Activated T-helper 1 cell treated with Interleukin-2 at 50 U/mL for 16 hours (primary cell): ENCODE measurements around the gene SELE.

Source experiments
- DNase-seq: peaks from one replicate; pipeline ENCODE4 v3.0.0-alpha.2; 2020; ENCODE audit warnings: low read depth

The SELE gene, protein sequence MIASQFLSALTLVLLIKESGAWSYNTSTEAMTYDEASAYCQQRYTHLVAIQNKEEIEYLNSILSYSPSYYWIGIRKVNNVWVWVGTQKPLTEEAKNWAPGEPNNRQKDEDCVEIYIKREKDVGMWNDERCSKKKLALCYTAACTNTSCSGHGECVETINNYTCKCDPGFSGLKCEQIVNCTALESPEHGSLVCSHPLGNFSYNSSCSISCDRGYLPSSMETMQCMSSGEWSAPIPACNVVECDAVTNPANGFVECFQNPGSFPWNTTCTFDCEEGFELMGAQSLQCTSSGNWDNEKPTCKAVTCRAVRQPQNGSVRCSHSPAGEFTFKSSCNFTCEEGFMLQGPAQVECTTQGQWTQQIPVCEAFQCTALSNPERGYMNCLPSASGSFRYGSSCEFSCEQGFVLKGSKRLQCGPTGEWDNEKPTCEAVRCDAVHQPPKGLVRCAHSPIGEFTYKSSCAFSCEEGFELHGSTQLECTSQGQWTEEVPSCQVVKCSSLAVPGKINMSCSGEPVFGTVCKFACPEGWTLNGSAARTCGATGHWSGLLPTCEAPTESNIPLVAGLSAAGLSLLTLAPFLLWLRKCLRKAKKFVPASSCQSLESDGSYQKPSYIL

DNA sequence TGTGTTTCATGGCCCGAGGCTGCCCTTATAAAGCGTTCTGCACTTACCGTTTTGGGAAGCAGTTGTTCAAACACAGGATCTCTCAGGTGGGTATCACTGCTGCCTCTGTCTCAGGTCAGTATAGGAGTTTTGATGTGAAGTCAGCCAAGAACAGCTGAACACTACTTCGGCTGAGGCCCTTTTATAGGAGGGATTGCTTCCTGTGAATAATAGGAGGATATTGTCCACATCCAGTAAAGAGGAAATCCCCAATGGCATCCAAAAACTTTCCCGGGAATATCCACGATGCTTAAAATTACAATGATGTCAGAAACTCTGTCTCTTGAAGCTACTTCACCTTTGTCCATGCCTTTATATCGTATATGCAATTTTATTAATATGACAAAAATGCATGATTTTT is at the start of gene SELE:
SELE (minus strand) TSS at position 156 of the 400 bp plus-strand sequence. CDS start 467 bp downstream, outside the sequence.
- DNase-seq, result no peak

DNA sequence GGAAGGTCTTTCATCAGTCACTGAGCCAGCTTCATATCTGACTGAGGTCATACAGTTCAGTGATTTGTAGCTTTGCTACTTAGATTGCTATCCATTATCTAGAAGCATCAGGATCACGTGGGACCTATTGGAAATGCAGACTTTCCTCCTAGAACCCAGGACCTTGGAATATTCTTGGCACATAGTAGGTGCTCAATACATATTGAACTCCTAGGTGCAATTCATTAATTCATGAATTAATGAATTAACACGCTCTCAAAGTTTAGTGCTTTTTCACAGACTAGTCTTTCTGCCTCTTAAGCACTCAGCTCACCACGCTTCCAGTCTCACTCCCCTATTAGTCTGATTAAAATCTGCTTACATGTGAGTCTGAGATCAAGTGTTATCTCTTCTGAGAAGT is 48.7 kb upstream of the SELE start:
- DNase-seq, result no peak

DNA sequence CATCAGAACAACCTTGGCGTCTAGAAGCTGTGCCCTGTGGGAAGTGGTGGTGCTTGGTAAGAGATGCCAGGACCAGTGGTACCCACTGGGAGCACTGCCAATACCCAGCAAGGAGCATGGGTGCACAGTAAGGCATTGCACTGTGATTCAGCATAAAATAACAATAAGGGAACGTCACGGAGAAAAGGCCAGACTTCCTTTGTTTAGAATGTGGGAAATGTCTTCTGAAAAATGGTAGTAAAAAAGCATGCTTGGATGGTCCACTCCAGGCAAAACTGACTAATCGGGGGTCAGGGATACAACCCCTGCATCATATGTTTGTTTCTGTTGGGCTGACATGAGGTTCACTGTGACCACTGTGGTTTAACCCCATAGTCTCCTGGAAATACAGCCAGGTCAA is 46.1 kb upstream of the SELE start:
- DNase-seq, result no peak

DNA sequence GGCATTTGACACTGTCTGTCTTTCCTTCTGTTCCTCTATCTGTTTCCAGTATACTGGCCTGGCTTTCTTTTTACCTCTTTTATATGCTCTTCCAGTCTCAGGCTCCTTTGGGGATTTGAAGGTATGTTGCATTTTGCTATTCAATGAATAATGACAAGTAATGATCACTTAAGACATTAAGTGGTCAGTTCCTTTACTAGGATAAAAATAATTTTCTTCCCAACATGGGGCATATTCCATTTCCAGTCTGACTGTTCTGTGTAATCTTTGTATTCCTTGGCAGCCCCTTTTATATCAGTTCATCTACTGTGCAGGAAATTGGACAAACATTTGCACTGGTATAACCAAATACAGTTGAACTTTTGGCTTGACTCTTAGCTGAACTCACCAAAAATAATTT is 45.3 kb upstream of the SELE start:
- no peak for DNase-seq

DNA sequence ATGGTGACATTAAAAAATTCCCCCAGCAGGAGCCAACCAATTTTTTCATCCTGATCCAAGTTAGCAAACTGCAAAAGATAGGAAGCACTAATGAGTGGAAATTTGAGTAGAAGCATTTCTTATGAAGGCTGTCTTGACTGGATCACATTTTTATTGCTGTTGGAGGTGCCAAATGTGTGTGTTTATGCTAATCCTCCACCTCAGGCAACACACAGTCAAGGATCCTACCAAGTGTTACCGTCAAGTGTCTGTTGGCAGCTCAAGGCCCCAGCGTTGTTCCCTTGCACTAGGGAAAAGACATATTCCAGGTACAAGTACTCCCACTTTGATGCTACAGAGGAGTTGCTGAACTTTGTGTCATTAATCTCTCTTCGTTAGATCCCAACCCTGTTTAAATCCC is 42.6 kb upstream of the SELE start:
- DNase-seq, result no peak

DNA sequence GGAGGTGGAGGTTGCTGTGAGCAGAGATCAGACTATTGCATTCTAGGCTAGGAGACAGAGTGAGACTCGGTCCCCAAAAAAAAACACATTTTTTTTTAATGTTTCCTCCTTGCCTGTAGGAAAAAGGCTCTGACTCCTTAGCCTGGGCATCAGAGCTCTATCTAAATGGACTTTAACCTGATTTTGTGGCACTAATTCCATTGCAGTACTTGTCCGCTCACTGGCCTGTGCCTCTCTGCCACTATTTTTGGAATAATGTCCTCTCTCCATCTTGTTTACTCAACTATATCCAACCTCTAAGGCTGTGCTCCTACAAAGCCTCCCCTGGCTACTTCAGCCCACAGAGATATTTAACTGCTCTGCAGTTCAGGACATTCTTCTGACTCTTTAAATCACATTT is 34.3 kb upstream of the SELE start:
- DNase-seq, result no peak

DNA sequence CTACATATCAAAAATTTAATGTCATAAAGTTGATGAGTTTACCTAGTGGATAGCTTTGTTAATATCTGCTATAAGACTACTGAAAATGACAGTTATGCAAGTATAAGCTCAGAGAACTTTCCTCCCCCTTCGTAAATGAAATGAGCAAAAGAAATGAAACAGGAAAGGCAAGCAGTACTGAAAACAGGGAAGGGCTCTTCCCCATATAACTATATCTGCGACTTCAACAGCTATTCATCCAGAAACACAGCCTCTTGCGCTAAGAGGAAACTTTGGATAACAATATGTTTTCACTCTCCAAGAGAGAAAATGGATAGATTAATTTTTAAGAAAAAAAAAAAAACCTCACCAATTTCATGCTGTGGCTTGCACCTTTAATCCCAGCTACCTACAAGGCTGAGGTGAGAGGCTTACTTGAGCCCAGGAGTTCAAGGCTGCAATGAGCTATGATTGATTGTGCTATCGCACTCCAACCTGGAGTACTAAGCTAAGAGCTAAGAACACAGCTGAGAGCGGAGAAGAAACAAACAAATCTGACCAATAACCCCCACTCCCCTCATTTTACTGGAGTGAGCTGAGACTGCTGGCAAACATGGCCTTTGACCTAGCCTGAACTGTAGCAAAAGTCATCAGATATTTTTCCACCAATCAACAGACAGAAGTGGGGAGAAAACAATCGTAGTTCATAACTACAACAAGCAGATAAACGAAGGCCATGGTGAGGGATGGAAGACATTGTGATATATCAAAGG is 31.9 kb upstream of the SELE start:
- DNase-seq, result no peak

DNA sequence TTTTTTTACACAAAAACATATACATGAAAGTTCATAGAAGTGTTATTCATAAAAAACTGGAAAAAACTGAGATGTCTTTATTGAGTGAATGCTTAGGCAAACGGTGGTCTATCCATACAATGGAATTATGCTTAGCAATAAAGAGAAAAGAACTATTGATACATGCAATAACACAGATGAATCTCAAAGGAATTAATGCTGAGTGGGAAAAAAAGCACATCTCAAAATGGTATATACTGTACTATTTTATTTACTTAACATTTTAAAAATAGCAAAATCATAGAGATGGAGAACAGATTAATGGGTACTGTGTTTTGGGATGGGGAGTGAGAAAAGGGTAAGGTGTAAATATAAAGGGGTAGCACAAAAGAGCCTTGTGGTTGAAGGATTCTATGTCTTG is 31.0 kb upstream of the SELE start:
- DNase-seq, result no peak

DNA sequence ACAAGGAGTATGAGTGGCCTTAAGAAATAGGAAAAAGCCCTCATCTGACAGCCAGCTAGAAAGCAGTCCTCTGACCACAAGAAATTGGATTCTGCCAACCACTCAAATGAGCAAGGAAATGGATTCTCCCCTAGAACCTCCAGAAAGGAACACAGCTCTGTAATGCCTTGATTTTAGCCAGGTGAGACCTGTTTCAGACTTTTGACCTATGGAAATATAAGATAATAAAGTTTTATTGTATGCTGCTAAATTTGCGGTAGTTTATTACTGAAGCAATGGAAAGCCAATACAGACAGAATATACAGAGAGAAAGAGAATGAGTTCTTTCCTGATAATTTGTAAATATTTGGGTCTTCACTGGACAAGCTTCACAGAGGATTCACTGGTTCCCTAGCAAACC is 28.8 kb upstream of the SELE start:
- DNase-seq, result no peak

DNA sequence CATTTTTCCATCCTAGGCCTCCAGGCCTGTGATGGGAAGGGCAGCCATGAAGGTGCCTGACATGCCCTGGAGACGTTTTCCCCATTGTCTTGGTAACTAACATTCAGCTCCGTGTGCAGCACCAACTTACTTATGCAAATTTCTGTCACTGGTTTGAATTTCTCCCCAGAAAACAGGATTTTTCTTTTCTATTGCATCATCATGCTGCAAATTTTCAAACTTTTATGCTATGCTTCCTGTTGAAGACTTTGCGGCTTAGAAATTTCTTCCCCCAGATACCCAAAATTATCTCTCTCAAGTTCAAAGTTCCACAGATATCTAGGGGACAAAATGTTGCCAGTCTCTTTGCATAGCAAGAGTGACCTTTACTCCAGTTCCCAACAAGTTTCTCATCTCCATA is 25.2 kb upstream of the SELE start:
- DNase-seq, result no peak

DNA sequence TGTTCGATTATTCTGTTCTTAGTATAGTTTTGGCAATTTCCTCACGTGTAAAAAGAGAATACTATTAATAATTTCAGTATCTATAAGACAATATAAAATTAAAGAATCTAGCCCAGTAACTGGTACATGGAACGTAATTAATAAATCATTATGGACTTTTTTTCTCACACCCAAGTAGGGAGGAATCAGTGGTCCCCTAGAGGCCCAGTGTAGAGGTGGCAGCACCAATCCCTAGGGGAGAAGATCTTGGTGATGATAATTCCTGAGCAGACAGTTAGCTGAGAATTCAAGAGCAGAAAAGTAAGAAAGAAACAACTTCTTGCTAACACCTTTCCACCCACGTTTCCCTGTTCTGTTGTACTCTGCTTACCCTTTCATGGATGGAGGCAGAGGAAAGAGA is 19.7 kb upstream of the SELE start:
- DNase-seq, result no peak

DNA sequence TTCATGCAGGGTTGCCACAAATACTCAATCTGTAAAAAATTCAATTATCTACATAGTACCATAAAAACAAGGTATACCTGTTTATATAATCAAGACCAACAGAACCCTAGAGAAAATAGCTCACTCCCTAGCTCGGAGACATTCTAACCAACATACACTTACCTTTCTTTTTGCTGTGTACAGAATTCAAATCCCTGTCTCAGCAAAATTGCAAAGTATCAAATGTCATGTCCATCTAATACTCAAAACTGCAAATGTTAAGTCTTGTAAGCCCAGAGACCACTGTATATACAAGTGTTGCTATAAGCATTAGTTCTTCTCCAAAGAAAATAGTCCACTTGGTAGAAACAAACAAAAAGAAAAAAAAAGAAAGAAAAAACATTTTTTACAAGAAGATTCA is 16.2 kb upstream of the SELE start:
- DNase-seq, result no peak

DNA sequence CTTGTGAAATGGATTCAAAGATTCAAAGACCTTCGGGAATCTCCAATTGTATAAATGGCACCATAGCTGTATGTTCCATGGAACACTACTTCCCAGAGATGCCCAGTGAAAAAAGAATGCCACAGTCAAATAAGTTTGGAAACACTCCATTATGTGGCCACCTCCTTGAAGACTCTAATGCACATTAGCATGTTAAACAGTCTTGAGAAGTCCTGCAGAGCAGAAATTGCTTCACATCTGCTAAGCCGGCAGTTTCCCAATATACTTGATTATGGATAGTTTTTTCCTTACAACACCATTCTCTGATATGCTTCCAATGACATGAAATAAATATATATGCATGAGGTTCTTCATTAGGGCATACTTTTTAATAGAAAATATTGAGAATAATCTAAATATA is 12.7 kb upstream of the SELE start:
- no peak for DNase-seq

DNA sequence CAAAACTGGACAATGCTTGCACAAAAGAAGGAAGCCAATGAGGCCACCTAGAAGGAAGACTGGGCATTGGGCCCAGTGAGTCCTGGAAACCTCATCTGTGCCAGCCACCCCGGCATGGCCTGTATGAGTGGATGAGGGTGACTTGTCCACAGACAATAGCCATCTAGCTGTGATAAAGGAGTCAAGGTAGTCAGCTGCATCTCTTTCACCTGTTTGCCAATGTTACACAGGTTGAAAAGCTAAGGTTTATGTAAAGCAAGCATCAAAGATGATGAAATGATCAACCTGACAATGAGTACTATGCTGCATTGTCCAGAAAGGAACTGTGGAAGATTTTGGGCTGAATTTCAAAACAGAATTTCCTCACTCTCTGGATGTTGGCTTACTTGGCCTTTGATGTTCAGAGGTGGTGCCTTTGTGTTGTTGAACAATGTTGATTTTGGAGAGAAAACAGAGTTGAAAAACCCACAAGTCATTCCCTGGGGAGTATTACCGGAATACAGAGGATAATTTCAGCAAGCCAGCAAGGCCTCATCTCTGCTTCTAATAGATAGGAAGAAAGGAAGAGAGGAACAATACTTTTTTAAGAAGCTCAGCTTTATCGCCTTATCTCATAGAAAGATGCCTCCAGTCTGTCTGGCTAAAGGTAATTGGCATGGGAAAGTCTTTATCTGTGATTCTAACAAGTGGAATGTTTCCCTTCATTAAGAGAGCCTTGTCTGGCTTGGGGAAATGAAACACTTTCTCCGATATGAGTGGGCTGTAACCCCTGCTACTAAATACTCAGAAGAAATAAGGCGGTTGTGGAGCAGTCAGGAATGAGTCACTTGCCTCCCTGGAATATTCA is 11.4 kb upstream of the SELE start:
- no peak for DNase-seq

DNA sequence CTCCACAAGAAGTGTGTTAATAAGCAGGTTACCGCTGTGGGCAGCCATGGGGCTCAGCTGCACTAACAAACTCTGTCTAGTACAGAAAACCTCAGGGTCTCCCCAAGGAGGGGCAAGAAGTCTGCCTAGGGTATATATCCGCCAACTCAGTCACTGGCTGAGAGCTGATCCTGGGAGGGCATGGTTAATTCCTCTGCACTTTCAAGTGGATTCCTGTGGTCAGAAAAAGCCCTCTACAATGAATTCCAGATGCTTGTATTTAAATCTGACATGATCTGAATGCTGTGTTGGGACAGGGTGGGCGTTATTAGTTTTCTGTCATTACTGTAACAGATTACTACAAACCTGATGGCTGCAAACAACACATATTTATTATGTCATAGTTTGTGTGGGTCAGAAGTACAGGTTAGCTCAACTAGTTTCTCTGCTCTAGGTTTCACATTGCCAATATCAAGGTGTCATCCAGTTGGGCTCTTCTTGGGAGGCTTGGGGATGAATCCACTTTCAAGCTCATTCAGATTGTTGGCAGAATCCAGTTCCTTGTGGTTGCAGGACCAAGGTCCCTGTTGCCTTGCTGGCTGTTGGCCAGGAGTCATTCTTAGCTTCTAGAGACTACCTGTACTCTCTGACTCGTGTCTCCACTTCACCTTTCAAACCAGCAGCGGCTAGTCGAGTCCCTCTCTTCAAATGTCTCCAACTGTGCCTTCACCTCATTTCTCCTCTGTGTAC is 8.0 kb upstream of the SELE start:
- DNase-seq, result no peak

DNA sequence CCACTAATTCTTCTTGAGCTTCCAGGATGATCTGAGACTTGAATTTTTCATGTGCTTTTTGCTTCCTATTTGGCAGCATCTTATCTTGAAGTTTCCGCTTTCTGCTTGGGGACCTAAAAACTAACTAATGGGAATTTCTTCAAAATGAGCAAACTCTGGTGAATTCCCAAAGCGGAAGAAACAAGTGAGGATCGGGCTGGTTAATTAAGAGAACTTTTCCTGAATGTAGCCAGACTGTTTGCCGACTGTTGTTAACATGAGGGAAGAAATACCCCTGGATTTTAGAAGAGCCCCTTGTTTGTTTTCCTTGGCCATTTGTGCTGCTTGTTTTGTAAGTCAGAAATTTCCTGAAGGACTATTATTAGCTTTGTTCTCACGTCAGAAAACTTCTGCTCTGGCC is 6.1 kb upstream of the SELE start:
- no peak for DNase-seq

DNA sequence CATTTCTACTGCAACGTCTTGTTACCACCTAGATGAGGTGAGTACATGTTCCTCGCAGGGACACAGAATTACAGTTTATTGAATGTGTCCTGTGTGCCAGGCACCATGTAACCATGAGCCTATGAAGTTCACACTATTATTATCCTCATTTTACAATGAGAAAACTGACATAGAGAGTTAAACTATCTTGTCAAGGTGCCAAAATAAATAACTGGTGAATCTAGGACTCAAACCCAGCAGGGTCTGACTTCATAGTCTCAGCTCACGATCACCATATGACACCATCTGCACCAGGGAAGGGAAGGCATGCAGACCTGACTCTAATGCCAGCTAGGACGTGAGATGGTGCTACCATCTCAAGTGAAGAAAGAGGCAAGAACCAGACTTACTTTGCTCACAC is 2.4 kb downstream of the SELE start:
- no peak for DNase-seq

DNA sequence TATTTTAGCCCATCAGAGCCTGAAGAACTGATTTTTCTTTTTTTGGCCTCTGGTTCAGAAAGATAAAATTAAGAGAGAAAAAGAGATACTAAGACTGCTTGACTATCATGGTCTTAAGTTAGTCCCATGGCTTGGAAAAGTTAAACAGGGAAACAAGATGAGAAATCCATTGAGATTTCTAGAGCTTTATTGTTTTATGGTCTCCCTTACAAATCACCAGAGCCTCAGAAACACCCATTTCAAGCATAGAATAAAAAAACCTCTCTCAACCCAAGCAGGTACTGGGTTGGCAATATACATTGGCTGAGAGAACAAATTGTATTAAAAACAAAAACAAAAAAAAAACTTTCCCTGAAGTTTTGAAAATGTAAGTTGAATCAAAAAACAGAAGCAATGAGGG is 3.9 kb downstream of the SELE start:
- DNase-seq, result no peak

DNA sequence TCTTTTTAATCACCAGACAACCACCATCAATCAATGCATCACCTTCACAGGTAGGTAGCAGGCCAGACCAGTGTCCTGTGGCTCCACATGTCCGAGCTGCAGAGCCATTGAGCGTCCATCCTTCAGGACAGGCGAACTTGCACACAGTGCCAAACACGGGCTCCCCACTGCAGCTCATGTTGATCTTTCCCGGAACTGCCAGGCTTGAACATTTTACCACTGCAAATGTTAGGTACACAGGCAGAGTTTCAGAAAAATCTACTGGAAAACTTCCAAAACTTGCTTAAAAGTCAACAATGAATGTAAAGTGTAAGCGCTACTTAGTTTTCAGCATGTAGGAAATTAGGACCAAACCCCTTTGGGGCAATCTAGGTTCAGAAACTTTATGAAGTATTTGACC is 6.6 kb downstream of the SELE start:
- no peak for DNase-seq

DNA sequence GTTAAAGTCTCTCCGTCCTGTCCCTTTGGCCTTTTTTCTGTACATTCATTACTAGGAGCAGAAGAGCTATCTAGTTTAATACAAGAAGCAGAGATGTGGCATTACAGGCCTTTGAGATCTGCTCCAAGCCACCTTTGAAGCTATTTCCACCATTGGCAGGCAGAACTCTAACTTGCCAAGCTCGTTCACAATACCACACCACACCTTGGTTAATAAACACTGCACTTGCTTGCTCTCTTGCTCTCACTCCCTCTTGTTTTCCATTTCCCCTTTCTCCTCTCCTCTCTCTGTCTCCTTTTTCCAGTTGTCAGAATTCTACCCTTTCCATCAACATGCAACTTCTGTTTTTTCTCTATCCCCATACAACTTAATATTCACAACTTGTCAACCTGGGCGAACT is 7.0 kb downstream of the SELE start:
- no peak for DNase-seq

DNA sequence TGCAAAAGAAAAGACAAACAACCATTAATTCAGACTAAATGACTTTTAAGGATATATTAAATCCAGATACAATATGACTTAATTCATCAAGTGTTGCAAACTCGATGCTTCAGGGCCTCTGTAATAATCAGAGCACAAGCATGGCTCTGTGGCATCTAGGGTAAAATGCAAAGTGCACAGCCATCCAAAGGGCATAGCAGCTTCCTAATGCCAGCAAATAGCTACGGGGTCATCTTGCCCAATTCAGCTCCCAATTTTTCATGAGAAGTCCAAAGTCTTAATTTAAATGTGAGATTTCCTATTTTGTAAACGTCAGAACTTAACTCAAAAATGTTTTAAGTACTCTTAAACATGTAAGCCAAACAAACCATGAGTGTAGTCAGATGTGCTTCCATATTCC is 7.9 kb downstream of the SELE start:
- DNase-seq, result no peak

DNA sequence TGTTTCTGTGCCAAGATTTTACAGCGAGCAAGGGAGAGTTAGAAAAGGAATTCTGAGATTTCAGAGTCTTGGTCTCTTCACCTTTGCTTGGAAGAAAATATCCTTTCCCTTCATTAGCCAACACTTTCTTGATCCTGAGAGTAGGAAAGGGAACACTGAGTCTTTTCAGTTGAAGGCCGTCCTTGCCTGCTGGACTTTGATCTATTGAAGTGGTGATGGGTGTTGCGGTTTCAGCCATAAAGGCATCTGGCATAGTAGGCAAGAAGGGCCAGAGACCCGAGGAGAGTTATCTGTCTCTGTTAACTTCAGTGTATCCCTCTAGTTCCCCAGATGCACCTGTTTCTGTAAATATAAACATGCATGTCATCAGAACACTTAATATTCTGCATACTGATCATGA is 9.7 kb downstream of the SELE start:
- no peak for DNase-seq
